Measurements from ENCODE around the gene CBFA2T3. TPM values are rescaled to one million over a fixed set of nuclear protein-coding genes. Genes with fewer than 3 reads are reported as not detected.

Gene CBFA2T3
- total RNA-seq, 6 experiments from 2014 or later: 2.5 to 9.8 (median 4.2) TPM

DNA sequence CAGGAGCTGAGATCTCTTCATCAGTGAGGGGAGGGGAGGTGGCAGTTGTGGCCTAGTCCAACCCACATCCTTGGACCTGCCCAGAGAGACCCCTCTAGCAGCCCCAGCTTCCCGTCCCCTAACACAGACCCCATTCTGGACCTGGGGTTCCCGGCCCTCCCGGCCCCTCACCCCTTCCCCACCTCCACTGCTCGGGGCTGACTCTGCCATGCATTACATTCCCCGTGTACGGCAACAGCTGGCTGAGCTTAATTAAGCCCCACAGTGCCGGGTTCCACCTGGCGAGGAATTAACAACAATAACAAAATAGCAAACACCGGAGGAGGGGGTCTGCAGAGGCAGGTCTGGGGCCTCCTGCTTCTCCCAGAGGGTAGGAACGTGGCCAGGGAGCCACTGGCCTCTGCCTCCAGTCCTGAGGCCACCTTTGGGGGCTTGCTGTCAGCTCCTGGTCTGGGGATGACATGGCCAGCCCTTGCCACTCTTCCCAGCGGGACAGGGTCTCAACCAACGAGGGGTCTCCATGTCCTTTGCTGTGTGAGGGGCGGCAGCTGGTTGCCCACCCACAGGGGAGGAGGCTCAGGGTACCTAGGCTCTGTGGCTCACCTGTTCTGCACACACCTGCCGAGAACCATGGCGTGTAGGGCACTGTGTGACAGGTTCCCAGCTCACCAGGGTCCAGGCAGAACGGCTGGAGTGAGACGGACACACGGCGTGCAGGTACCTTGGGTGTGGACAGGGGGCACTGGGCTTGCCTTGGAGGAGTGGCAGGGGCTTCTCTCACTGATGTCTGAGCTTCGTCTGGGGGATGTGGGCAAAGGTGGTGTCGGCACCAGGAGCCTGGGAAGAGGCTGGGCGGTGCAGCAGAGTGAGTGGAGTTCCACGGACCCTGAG, 46.9 kb upstream of the CBFA2T3 start:
- no peaks in the 10 kb centered on the region for H3K36me3 ChIP-seq
- TF ChIP-seq, protein P1, sequence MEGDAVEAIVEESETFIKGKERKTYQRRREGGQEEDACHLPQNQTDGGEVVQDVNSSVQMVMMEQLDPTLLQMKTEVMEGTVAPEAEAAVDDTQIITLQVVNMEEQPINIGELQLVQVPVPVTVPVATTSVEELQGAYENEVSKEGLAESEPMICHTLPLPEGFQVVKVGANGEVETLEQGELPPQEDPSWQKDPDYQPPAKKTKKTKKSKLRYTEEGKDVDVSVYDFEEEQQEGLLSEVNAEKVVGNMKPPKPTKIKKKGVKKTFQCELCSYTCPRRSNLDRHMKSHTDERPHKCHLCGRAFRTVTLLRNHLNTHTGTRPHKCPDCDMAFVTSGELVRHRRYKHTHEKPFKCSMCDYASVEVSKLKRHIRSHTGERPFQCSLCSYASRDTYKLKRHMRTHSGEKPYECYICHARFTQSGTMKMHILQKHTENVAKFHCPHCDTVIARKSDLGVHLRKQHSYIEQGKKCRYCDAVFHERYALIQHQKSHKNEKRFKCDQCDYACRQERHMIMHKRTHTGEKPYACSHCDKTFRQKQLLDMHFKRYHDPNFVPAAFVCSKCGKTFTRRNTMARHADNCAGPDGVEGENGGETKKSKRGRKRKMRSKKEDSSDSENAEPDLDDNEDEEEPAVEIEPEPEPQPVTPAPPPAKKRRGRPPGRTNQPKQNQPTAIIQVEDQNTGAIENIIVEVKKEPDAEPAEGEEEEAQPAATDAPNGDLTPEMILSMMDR (IDR thresholded peaks at IDR 0.05): no peak
- no peak for TF ChIP-seq POLR2A (IDR thresholded peaks at IDR 0.05)
- no peaks in the 10 kb centered on the region for H3K9me3 ChIP-seq
- no peaks in the 10 kb centered on the region for H3K4me1 ChIP-seq
- no peak overlapping the region for H3K27ac ChIP-seq
- peaks cover 0 to 5% of the 10 kb centered on the region in 2 donors for H3K27me3 ChIP-seq
- ATAC-seq: peak in 1 of 4 donors; percentile 39
- H3K4me3 ChIP-seq: no peak overlapping the region
- intact Hi-C loops (cut with DNase I): no loop called here
- WGBS (ENCODE audit: insufficient coverage, low coverage, low lambda C conversion rate, missing lambda C conversion rate): 51% methylated on average over 9 of the region's 23 CpGs
- DNase-seq: peak in 1 of 3 donors; percentile 35

- no peak for ATAC-seq
- no peaks in the 10 kb centered on the region for H3K9me3 ChIP-seq
- intact Hi-C loops (cut with DNase I): no loop called here
- H3K36me3 ChIP-seq: no peaks in the 10 kb centered on the region
- 68% methylated on average over 8 of the region's 10 CpGs for WGBS (ENCODE audit: insufficient coverage, low coverage, low lambda C conversion rate, missing lambda C conversion rate)
- H3K4me3 ChIP-seq: no peak overlapping the region
- TF ChIP-seq POLR2A (IDR thresholded peaks at IDR 0.05): no peak
- TF ChIP-seq, protein P1 (IDR thresholded peaks at IDR 0.05): no peak
- peak in 1 of 3 donors; percentile 33 for DNase-seq
- no peaks in the 10 kb centered on the region for H3K4me1 ChIP-seq
- H3K27ac ChIP-seq: no peak overlapping the region
- H3K27me3 ChIP-seq: peaks cover 0 to under 1% of the 10 kb centered on the region in 2 donors
Observed at GRCh38 chr16:89023151-89023551, 46.1 kb upstream of the CBFA2T3 start.

- H3K4me1 ChIP-seq: no peaks in the 10 kb centered on the region
- DNase-seq (peak in 2 of 3 donors; percentile 11 to 35), ATAC-seq (no peak)
- H3K27ac ChIP-seq: no peak overlapping the region
- TF ChIP-seq POLR2A (IDR thresholded peaks at IDR 0.05): no peak
- TF ChIP-seq, protein P1 (IDR thresholded peaks at IDR 0.05): no peak
- WGBS (ENCODE audit: insufficient coverage, low coverage, low lambda C conversion rate, missing lambda C conversion rate): 59% methylated on average over 19 of the region's 25 CpGs
- no peaks in the 10 kb centered on the region for H3K27me3 ChIP-seq
- H3K9me3 ChIP-seq: no peaks in the 10 kb centered on the region
- no peaks in the 10 kb centered on the region for H3K36me3 ChIP-seq
- no peak overlapping the region for H3K4me3 ChIP-seq
- intact Hi-C loops (cut with DNase I): no loop called here
Observed at GRCh38 chr16:89022051-89022836, 45.2 kb upstream of the CBFA2T3 start.

- Histone ChIP-seq H3K4me1 (no peaks in the 10 kb centered on the region), H3K27ac (no peak overlapping the region), H3K27me3 (no peaks in the 10 kb centered on the region), H3K9me3 (no peaks in the 10 kb centered on the region), H3K4me3 (no peak overlapping the region), H3K36me3 (no peaks in the 10 kb centered on the region)
- DNase-seq: peak in 2 of 3 donors; percentile 6 to 26
- no peak for TF ChIP-seq POLR2A (IDR thresholded peaks at IDR 0.05)
- TF ChIP-seq, protein P1 (IDR thresholded peaks at IDR 0.05): no peak
- ATAC-seq: no peak
- 75% methylated on average over 15 of the region's 23 CpGs for WGBS (ENCODE audit: insufficient coverage, low coverage, low lambda C conversion rate, missing lambda C conversion rate)
- intact Hi-C loops (cut with DNase I): no loop called here
Observed at GRCh38 chr16:89020925-89021595, 44.1 kb upstream of the CBFA2T3 start.
